ENCODE results near the gene ADAMTSL3. TPM values are rescaled to one million over a fixed set of nuclear protein-coding genes. Genes with fewer than 3 reads are reported as not detected.
"Not testable (repeated sequence)": the region's sequence is repeated elsewhere in the genome, so short reads cannot be mapped to it uniquely, and the experiment has no call there.

ADAMTSL3 gene
- total RNA-seq, 4 donors from 2014 or later = 16.6 to 30.0 (median 21.8) TPM

GRCh38 chr15:83698294-83698693 lies 44.4 kb downstream of the ADAMTSL3 start:
- H3K27me3 ChIP-seq = no peaks in the 10 kb centered on the region
- TF ChIP-seq POLR2A (IDR thresholded peaks at IDR 0.05; ENCODE audit: low read depth) = no peak
- peak; percentile 11 to 35 for TF ChIP-seq POLR2AphosphoS5 (IDR thresholded peaks at IDR 0.05)
- no peak for TF ChIP-seq CTCF (IDR thresholded peaks at IDR 0.05)
- H3K36me3 ChIP-seq = no peaks in the 10 kb centered on the region
- no peaks in the 10 kb centered on the region for H3K9me3 ChIP-seq
- H3K27ac ChIP-seq (replicated peaks in 1 of 4) = peak overlapping the region in 1 of 4 donors; percentile 9
- 50% methylated on average over 3 of the region's 3 CpGs for WGBS
- H3K4me1 ChIP-seq = peaks cover 11 to 47% (median 43%) of the 10 kb centered on the region in 4 donors
- intact Hi-C loops (cut with DNase I) = no loop called here
- no peak overlapping the region for H3K4me3 ChIP-seq
- peak; percentile 91 for DNase-seq (ENCODE audit: extremely low spot score)

GRCh38 chr15:83699028-83699427 lies 45.1 kb downstream of the ADAMTSL3 start:
- TF ChIP-seq POLR2AphosphoS5 (IDR thresholded peaks at IDR 0.05) = no peak
- no peak for TF ChIP-seq POLR2A (IDR thresholded peaks at IDR 0.05; ENCODE audit: low read depth)
- no peak for TF ChIP-seq CTCF (IDR thresholded peaks at IDR 0.05)
- TF ChIP-seq EP300 (IDR thresholded peaks at IDR 0.05) = no peak
- H3K4me1 ChIP-seq = peaks cover 10 to 40% (median 35%) of the 10 kb centered on the region in 4 donors
- H3K9me3 ChIP-seq = no peaks in the 10 kb centered on the region
- intact Hi-C loops (cut with DNase I) = no loop called here
- no peaks in the 10 kb centered on the region for H3K27me3 ChIP-seq
- H3K36me3 ChIP-seq = no peaks in the 10 kb centered on the region
- 43% methylated on average over 2 of the region's 2 CpGs for WGBS
- no peak for DNase-seq (ENCODE audit: extremely low spot score)
- no peak overlapping the region for H3K4me3 ChIP-seq
- H3K27ac ChIP-seq (replicated peaks in 1 of 4) = no peak overlapping the region

- peak; percentile 14 for DNase-seq (ENCODE audit: extremely low spot score)
- TF ChIP-seq CTCF (IDR thresholded peaks at IDR 0.05) (no peak), POLR2AphosphoS5 (IDR thresholded peaks at IDR 0.05) (no peak), POLR2A (IDR thresholded peaks at IDR 0.05; ENCODE audit: low read depth) (no peak), EP300 (IDR thresholded peaks at IDR 0.05) (no peak)
- Histone ChIP-seq H3K36me3 (peaks cover 0 to 3% (median 0%) of the 10 kb centered on the region in 4 donors), H3K27me3 (no peaks in the 10 kb centered on the region), H3K4me3 (no peak overlapping the region), H3K9me3 (no peaks in the 10 kb centered on the region), H3K27ac (replicated peaks in 1 of 4) (peak overlapping the region in 1 of 4 donors; percentile 2), H3K4me1 (peaks cover 5 to 29% (median 25%) of the 10 kb centered on the region in 4 donors)
- WGBS = 78% methylated on average over 3 of the region's 3 CpGs
- intact Hi-C loops (cut with DNase I) = no loop called here
Measured at GRCh38 chr15:83700082-83700481, 46.2 kb downstream of the ADAMTSL3 start.

- H3K4me3 ChIP-seq; H3K9me3 ChIP-seq; H3K27me3 ChIP-seq; DNase-seq (ENCODE audit: extremely low spot score); H3K36me3 ChIP-seq; intact Hi-C loops (cut with DNase I); H3K27ac ChIP-seq (replicated peaks in 1 of 4): not testable (repeated sequence)
- 100% methylated on average over 1 of the region's 2 CpGs for WGBS
- peaks cover 5 to 30% (median 15%) of the 10 kb centered on the region in 4 donors for H3K4me1 ChIP-seq
Measured at GRCh38 chr15:83702314-83702713, 48.4 kb downstream of the ADAMTSL3 start.

- 94% methylated on average over 6 of the region's 6 CpGs for WGBS
Measured at GRCh38 chr15:83708328-83708727, 54.4 kb downstream of the ADAMTSL3 start.

More at GRCh38 chr15:83708328-83708727, 54.4 kb downstream of the ADAMTSL3 start:
- intact Hi-C loops (cut with DNase I) = no loop called here
- Histone ChIP-seq H3K9me3 (no peaks in the 10 kb centered on the region), H3K4me1 (peaks cover 0 to 13% (median 0%) of the 10 kb centered on the region in 4 donors), H3K27me3 (no peaks in the 10 kb centered on the region), H3K36me3 (peaks cover 0 to 9% (median 0%) of the 10 kb centered on the region in 4 donors), H3K4me3 (no peak overlapping the region), H3K27ac (replicated peaks in 1 of 4) (no peak overlapping the region)
- DNase-seq (ENCODE audit: extremely low spot score) = no peak
- TF ChIP-seq CTCF (IDR thresholded peaks at IDR 0.05) (no peak), POLR2AphosphoS5 (IDR thresholded peaks at IDR 0.05) (no peak), POLR2A (IDR thresholded peaks at IDR 0.05; ENCODE audit: low read depth) (no peak), EP300 (IDR thresholded peaks at IDR 0.05) (no peak)

All from esophagus muscularis mucosa (tissue), 4 donors.